GM23338 (cell line): Measurements from ENCODE around the gene PDC.

Source experiments
- CTCF ChIP-seq, 2 experiments: fragments of 200-600 bp in 1 of 2; sonication (generic) in 1 of 2; conservative IDR thresholded peaks; 2 replicates each; pipeline versions ENCODE4 v1.5.1 to v1.6.1; 2016 to 2017; ENCODE audit warnings: antibody characterized with exemption in 2 of 2, low read depth in 2 of 2, mild to moderate bottlenecking in 2 of 2, moderate library complexity in 1 of 2
- ZNF331 ChIP-seq: fragments of 250-450 bp; sonication (Bioruptor Pico); IDR thresholded peaks from 2 replicates; pipeline ENCODE4 v1.5.0; 2020; ENCODE audit warnings: low read depth, mild to moderate bottlenecking, moderate library complexity

- TF ChIP-seq ZNF331 (CRISPR knock-in tag), result no peak
- TF ChIP-seq CTCF (conservative IDR thresholded peaks at IDR 0.05; ENCODE audit: low read depth in 2 of 2), result no peak
These were observed 47.6 kb downstream of the PDC start for GRCh38 chr1:186413319-186413718.
